Heart left ventricle (tissue), 13 donors: ENCODE data around the gene LEPROT.

ENCODE experiments used
- CTCF ChIP-seq, 12 donors: fragments of 200-600 bp; sonication (generic) in 4 of 12; IDR thresholded peaks; one replicate each; pipeline versions ENCODE4 v1.5.0 to v1.8.0; 2018 to 2022; ENCODE audit warnings: antibody characterized with exemption in 12 of 12, mild to moderate bottlenecking in 5 of 12
- POLR2A ChIP-seq, 2 donors: fragments of 450-650 bp; IDR thresholded peaks; one replicate each; pipeline ENCODE4 v1.6.1; 2017; ENCODE audit warnings: antibody characterized with exemption in 2 of 2, mild to moderate bottlenecking in 2 of 2, moderate library complexity in 2 of 2
- donor health status: ischemic (EF 13 %, LVEDD 7.1; RV severe dilation, severe dysfunction).
- donor health status: DM: no; HTN: yes; CAD: no.
- donor health status: DM: no; HTN: no; CAD: no.
- donor health status: ischemic (EF 25% LVEDD 6.9; RV normal size, moderate dysfunction).
- donor health status: ischemic (EF 25% LVEDD 5.7; RV mildly dilated, moderate dysfunction).
- donor health status: ischemic (EF 35%, LVEDD 5.7; RV mildly dilated, moderate dysfunction).
- donor health status: nonischemic (EF 11% LVEDD 7.7; RV severe dilation, severe dysfunction).
- donor health status: DM: yes; HTN: yes; CAD: no.
- donor health status: PGD.
- donor health status: ischemic (EF 29% LVEDD 5.4; RV normal size, mild dysfunction).
- donor health status: nonischemic (EF 23%, LVEDD 6.1; RV moderate dilation, normal function).

GRCh38 chr1:65422241-65423203 lies 2.1 kb downstream of the LEPROT start:
- TF ChIP-seq CTCF (IDR thresholded peaks at IDR 0.05), result no peak
- TF ChIP-seq POLR2A (IDR thresholded peaks at IDR 0.05), result no peak
